DMS153 treated with DMSO at 0.1 percent for 48 hours (cell line): ENCODE data around the gene SRP14.
"Not testable (repeated sequence)": the region's sequence is repeated elsewhere in the genome, so short reads cannot be mapped to it uniquely, and the experiment has no call there.

Experiments used
- DNase-seq: peaks from one replicate; lab custom pipeline; 2025; ENCODE audit not compliant: unreplicated experiment; lab: John Stamatoyannopoulos, UW

The SRP14 gene

GRCh38 chr15:40051616-40052415 is 12.8 kb upstream of the SRP14 start:
- DNase-seq, result no peak

GRCh38 chr15:40050788-40051470 is 11.9 kb upstream of the SRP14 start:
- DNase-seq, result no peak

- no peak for DNase-seq
Measured at GRCh38 chr15:40048926-40049475, 10.0 kb upstream of the SRP14 start.

DNA sequence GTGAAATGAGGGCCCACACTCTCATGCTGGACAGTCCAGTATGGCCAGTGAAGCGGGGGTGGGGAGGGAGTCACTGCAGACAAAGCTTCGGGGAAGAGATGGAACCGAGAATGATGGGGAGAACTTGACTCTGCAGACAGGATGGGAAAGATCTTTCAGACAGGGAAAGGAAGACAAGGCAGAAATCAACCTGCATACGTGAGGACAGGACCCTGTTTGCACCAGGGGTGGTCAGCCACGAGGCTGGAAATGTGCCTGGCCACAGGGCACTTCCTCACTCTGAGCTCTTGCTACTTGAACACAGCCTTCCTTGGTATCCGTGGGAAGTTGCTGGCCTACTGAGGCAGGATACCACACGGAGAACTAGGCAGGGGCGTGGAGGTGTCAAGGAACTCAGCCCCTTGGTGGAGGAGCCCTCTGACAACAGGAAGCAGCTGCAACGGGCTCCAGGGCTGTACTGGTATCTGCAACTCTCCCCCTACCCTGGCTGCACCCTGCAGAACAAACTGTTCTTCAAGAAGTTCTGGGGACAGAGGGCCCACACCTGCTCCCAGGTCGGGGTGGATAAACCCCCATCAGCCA is 9.3 kb upstream of the SRP14 start:
- no peak for DNase-seq

GRCh38 chr15:40047415-40048210 is 8.6 kb upstream of the SRP14 start:
- peak; percentile 26 for DNase-seq

DNA sequence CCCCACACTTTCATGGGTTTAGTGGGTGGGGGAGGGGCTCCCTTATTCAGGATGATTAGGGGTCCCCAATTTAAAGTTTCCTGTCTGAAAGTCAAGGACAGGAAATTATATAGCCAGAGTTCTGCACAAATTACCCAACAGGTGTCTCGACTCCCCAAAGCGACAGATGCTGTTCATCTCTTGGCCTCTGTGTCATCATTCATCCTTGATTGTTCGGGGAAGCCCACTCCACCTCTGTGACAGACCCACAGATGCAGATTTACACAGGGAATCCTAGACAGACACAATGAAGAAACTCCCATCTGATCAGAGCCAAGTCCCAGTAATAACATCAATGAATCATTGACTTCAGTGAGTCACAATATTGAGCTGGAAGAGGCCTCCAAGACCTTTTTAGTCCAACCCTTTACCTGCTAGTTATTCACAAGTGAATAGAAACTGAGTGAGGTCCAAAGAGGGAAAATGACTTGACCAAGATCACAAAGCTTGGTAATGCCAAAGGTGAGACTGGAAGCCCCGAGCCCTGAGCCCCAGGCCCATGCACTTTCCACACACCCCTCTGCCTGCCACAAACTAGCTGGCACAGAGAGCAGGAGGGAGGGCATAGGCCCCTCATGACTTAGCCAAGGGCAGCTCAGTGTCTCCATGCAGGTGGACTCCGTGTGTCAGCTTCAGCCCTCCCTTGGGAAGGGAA is 7.9 kb upstream of the SRP14 start:
- no peak for DNase-seq

DNA sequence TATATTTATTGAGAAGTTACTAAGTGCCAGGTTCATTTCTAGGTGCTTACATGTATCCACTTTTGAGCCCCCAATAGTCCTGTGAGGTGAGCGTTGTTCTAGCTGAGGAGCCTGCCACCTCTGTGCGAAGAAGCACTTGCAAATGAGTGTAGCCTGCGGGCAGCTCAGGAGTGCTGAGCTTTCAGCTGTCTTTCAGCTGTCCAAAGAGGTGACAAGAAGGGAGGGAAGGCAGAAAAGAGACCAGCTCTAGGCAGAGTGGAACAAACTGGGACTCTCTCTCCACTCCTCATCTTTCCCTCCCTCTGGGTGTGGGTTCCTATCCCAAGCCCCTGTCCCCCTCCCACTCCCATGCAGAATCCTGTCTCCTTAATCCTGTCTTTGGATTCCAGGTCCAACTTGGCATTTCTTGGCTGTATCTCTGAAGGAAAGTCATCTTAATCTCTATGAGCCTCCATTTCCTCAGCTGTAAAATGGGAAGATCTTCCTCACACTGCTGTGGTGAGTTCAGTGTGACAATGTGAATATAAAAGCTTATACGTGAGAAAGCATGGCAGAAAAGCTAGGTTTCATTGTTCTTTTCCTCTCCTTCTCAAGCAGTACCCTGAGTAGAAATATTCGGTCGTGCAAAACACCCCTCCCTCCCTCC is 6.7 kb upstream of the SRP14 start:
- no peak for DNase-seq

GRCh38 chr15:40044717-40045571 is 6.0 kb upstream of the SRP14 start:
- DNase-seq, result peak; percentile 20

- DNase-seq, result no peak
Measured at GRCh38 chr15:40043927-40044716, 5.1 kb upstream of the SRP14 start.

- no peak for DNase-seq
Measured at GRCh38 chr15:40042791-40043320, 3.9 kb upstream of the SRP14 start.

GRCh38 chr15:40040770-40041169 is 1.8 kb upstream of the SRP14 start:
- no peak for DNase-seq

GRCh38 chr15:40040293-40040635 is 1.3 kb upstream of the SRP14 start:
- DNase-seq, result no peak

DNA sequence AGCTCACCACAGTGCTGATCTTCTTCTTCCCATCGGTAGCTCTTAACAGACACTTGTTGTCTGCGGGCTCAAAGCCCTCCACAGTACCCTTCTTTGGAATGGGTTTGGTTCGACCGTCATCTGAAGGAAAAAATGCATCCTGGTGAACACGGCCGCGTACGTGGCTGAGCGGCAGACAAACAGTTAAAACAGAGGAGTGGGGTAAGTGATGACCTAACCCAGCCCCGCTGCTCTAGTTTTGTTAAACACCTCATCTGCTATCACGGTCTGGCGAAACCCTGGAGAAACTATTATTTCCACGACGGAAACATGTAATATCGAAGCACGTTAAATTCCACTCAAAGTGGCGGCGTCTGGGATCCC is 725 bp downstream of the SRP14 start:
- DNase-seq, result no peak

DNA sequence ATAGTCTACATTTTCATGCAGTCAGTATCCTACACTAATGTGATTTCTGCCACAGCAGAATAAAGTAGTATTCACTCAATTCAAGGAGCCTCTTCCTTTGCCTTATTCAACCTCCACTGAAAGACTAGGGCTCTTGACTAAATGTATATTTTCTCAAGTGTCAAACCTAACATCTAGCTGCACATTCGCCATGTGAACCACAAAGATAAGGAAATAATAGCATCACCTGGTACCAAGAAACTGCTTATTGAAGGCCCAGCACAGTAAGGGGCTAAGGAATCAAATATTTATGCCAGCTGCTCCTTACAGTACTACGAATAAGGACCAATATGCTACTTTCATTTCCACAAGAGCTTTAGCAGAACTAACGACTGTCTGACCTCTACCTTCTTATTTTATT is 1.3 kb downstream of the SRP14 start:
- DNase-seq, result no peak

DNA sequence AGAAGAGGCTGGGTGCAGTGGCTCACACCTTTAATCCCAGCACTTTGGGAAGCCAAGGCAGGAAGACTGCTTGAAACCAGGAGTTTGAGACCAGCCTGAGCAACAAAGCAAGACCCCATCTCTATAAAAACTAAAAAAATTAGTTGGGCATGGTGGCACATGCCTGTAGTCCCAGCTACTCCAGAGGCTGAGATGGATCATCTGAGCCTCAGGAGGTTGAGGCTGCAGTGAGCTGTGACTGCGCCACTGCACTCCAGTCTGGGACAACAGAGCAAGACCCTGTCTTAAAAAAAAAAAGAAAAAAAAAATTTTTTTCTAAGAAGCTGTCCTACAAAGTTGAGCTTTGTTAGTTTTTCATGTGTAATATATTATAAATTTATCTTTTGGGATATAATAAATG is 3.8 kb downstream of the SRP14 start:
- DNase-seq, result not testable (repeated sequence)

DNA sequence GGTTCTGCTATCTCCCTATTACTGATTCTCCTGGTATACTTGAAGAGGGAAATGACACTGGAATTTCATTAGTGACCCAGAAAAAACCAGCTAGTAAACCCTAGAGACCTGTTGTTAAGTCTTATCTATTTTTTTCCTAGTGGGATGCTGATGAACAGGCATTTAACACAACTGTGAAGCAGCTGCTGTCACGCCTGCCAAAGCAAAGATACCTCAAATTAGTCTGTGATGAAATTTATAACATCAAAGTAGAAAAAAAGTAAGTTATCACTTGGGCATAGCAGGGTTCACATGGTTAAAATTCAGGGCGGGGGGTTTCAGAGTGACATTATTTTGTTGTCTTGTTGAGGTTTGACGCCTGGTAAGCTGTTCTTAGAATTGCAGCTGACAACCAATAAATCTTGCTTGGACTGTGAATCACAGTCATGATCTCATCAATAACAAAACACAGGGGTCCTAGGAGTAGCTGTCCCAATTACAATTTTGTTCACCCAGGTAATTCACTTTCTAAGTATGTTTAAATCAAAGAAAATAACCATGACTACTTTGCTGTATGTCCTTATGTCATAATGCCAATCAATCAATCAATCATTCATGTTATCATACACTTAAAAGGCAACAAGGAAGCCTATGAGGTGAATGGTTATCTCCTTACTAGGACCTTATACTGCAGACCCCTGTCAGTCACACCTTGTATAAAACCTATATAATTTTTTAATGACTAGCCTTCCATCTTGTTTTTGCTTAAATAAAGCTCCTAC is 4.6 kb downstream of the SRP14 start:
- no peak for DNase-seq

DNA sequence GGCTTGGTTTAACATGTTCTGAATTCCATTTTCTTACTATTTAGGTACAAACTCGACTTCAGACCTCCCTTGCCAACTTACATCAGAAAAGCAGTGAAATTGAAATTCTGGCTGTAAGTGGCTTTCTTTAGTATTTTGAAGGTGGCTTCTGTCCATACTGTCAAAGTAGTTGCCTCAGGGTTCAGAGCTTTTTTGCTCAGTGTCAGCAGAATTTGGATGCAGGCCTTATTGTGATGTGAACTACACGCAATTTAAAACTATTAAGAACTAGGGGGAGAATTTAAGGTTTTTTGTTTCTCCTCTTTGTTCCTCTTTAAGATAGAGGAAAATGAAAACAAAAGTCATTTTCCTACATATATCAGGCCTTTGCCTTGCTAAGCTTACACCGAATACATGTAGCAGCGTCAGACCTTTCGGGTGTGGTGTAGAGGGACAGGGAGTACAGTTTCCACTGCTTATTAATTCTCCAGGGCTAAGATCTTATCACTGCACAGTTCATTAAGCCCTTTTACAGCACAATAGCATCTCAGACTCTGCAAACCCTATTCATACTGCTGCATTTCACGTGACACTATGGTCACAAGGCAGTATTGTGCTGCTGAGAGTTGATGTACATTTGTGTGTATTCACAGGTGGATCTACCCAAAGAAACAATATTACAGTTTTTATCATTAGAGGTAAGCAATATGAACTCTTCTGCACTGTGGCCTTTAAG is 6.7 kb downstream of the SRP14 start:
- DNase-seq, result peak; percentile 4
